ENCODE measurements around the gene FAM131B. TPM values are rescaled to one million over a fixed set of nuclear protein-coding genes. Genes with fewer than 3 reads are reported as not detected.
A peak's percentile ranks its signal among the peaks of the same experiment; 100 is the strongest.

FAM131B gene
- total RNA-seq, 1 donor = 1.4 TPM

GRCh38 chr7:143387156-143387975, 24.9 kb upstream of the FAM131B start:
- no peak overlapping the region for H3K4me2 ChIP-seq (ENCODE audit: insufficient read depth, low read length)
- peaks cover 65% of the 10 kb centered on the region for H3K4me1 ChIP-seq (ENCODE audit: insufficient read depth, low read length)
- H3K4me3 ChIP-seq (ENCODE audit: insufficient read depth, low read length) = no peak overlapping the region
- H3K27me3 ChIP-seq (ENCODE audit: insufficient read depth, low read length) = no peaks in the 10 kb centered on the region
- H3K9me3 ChIP-seq (ENCODE audit: low read depth, low read length) = no peaks in the 10 kb centered on the region
- no peak overlapping the region for H2AFZ ChIP-seq (ENCODE audit: low read length)
- H4K20me1 ChIP-seq (ENCODE audit: insufficient read depth, low read length) = peaks cover 97% of the 10 kb centered on the region
- peak; percentile 46 for DNase-seq (ENCODE audit: insufficient read length, low spot score, missing footprints)
- peaks cover 55% of the 10 kb centered on the region for H3K79me2 ChIP-seq (ENCODE audit: insufficient read depth, low read length)
- H3K36me3 ChIP-seq (ENCODE audit: insufficient read depth, low read length) = peaks cover 91% of the 10 kb centered on the region
- no peak overlapping the region for H3K27ac ChIP-seq (ENCODE audit: low read depth, low read length)
- TF ChIP-seq, protein P1, sequence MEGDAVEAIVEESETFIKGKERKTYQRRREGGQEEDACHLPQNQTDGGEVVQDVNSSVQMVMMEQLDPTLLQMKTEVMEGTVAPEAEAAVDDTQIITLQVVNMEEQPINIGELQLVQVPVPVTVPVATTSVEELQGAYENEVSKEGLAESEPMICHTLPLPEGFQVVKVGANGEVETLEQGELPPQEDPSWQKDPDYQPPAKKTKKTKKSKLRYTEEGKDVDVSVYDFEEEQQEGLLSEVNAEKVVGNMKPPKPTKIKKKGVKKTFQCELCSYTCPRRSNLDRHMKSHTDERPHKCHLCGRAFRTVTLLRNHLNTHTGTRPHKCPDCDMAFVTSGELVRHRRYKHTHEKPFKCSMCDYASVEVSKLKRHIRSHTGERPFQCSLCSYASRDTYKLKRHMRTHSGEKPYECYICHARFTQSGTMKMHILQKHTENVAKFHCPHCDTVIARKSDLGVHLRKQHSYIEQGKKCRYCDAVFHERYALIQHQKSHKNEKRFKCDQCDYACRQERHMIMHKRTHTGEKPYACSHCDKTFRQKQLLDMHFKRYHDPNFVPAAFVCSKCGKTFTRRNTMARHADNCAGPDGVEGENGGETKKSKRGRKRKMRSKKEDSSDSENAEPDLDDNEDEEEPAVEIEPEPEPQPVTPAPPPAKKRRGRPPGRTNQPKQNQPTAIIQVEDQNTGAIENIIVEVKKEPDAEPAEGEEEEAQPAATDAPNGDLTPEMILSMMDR (IDR thresholded peaks at IDR 0.05; ENCODE audit: extremely low read depth, low read depth, low read length) = no peak

DNA sequence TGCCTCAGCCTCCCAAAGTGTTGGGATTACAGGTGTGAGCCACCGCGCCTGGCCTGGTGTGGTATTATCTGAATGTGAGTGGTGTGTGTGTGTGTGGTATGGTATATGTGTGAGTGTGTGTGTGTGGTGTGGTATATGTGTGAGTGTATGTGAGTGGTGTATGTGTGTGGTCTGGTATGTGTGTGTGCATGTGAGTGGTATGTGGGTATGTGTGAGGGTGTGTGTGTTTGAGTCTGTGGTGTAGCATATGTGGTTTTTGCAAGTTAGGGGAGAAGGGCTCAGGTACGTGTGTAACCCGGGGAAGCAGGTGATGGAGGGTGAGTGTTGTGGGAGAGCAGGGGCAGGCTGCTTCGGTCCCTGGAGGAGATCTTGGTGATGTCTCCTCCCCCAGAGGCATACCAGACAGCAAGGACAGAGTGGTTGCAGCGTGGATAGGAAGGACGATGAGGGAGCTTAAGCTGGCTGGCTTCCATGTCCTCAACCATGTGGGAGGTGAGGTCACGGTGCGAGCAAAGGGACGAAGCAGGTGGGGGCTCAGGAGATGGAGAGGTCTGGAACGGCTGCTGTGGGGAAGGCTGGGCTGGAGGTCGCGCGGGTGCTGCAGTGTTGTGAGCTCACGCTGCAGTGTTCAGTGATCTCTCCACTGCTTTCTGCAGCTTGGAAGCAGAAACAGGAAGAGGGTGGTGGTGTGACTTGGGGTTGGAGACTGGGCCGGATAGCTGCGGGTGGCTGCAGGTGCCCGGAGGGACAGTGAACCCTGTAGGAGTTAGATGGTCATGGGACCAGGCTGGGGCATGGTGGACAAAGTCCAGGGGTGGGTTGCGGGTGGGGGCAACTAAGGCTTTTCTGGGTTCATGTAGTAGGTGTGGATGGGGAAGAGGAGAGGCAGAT, 23.6 kb upstream of the FAM131B start:
- peaks cover 91% of the 10 kb centered on the region for H4K20me1 ChIP-seq (ENCODE audit: insufficient read depth, low read length)
- H3K4me2 ChIP-seq (ENCODE audit: insufficient read depth, low read length) = peak overlapping the region; percentile 92
- H3K36me3 ChIP-seq (ENCODE audit: insufficient read depth, low read length) = peaks cover 85% of the 10 kb centered on the region
- peaks cover 68% of the 10 kb centered on the region for H3K79me2 ChIP-seq (ENCODE audit: insufficient read depth, low read length)
- H3K4me3 ChIP-seq (ENCODE audit: insufficient read depth, low read length) = peak overlapping the region; percentile 3
- peaks cover 53% of the 10 kb centered on the region for H3K4me1 ChIP-seq (ENCODE audit: insufficient read depth, low read length)
- no peak overlapping the region for H2AFZ ChIP-seq (ENCODE audit: low read length)
- H3K9me3 ChIP-seq (ENCODE audit: low read depth, low read length) = no peaks in the 10 kb centered on the region
- DNase-seq (ENCODE audit: insufficient read length, low spot score, missing footprints) = peak; percentile 81
- TF ChIP-seq, protein P1 (IDR thresholded peaks at IDR 0.05; ENCODE audit: extremely low read depth, low read depth, low read length) = no peak
- no peaks in the 10 kb centered on the region for H3K27me3 ChIP-seq (ENCODE audit: insufficient read depth, low read length)
- H3K27ac ChIP-seq (ENCODE audit: low read depth, low read length) = no peak overlapping the region

- H3K4me1 ChIP-seq (ENCODE audit: insufficient read depth, low read length) = peaks cover 41% of the 10 kb centered on the region
- peak overlapping the region; percentile 87 for H3K4me3 ChIP-seq (ENCODE audit: insufficient read depth, low read length)
- H2AFZ ChIP-seq (ENCODE audit: low read length) = no peak overlapping the region
- no peaks in the 10 kb centered on the region for H3K27me3 ChIP-seq (ENCODE audit: insufficient read depth, low read length)
- peaks cover 79% of the 10 kb centered on the region for H4K20me1 ChIP-seq (ENCODE audit: insufficient read depth, low read length)
- TF ChIP-seq, protein P1 (IDR thresholded peaks at IDR 0.05; ENCODE audit: extremely low read depth, low read depth, low read length) = no peak
- DNase-seq (ENCODE audit: insufficient read length, low spot score, missing footprints) = peak; percentile 74
- peaks cover 73% of the 10 kb centered on the region for H3K36me3 ChIP-seq (ENCODE audit: insufficient read depth, low read length)
- H3K27ac ChIP-seq (ENCODE audit: low read depth, low read length) = peak overlapping the region; percentile 86
- H3K79me2 ChIP-seq (ENCODE audit: insufficient read depth, low read length) = peaks cover 68% of the 10 kb centered on the region
- H3K9me3 ChIP-seq (ENCODE audit: low read depth, low read length) = no peaks in the 10 kb centered on the region
- peak overlapping the region; percentile 92 for H3K4me2 ChIP-seq (ENCODE audit: insufficient read depth, low read length)
Measured at GRCh38 chr7:143384661-143385631, 22.4 kb upstream of the FAM131B start.

Measured in osteoblast (primary cell).